Caco-2 (cell line): ENCODE measurements around the gene ACER3. TPM values are rescaled to one million over a fixed set of nuclear protein-coding genes. Genes with fewer than 3 reads are reported as not detected.
A peak's percentile ranks its signal among the peaks of the same experiment; 100 is the strongest.

ENCODE experiments used
- BruUV-seq: library from RNA; stranded (reverse); fragments of 400-500 nt; replicated peaks from 2 replicates; lab custom pipeline; 2021; lab: Mats Ljungman, UMichigan
- CTCF ChIA-PET: fragments of 300-600 bp; sonication (Branson Sonifier 250); formaldehyde crosslinking; loops from one replicate; lab custom pipeline; 2022; ENCODE audit warnings: antibody characterized with exemption; lab: Charles Lee
- POLR2A ChIA-PET: fragments of 300-600 bp; sonication (Branson Sonifier 250); formaldehyde crosslinking; loops from one replicate; lab custom pipeline; 2022; ENCODE audit warnings: antibody characterized with exemption; lab: Charles Lee
- DNase-seq, 2 experiments: peaks; one replicate each; pipeline versions ENCODE4 v3.0.0 to v3.0.0-alpha.2; 2020 to 2022
- H3K27me3 ChIP-seq: replicated peaks from 2 replicates; pipeline ENCODE4 v1.6.0; 2011; ENCODE audit warnings: low read length; ENCODE audit not compliant: control insufficient read depth, insufficient read depth
- H3K36me3 ChIP-seq: 2 replicates; pipeline ENCODE4 v1.5.1; 2011; ENCODE audit warnings: low read length; ENCODE audit not compliant: control insufficient read depth, insufficient read depth
- H3K4me1 ChIP-seq: fragments of 250-450 bp; sonication (Bioruptor Pico); 2 replicates; pipeline ENCODE4 v1.5.1; 2020; ENCODE audit warnings: mild to moderate bottlenecking
- H3K4me3 ChIP-seq: 2 replicates; pipeline ENCODE4 v1.5.1; 2011; ENCODE audit warnings: low read depth, mild to moderate bottlenecking, control low read depth, low read length
- H3K9me3 ChIP-seq: fragments of 250-450 bp; sonication (Bioruptor Pico); 2 replicates; pipeline ENCODE4 v1.5.1; 2020; ENCODE audit warnings: mild to moderate bottlenecking, moderate library complexity
- H3K27ac Mint-ChIP-seq: one replicate; pipeline ENCODE4 v1.8.0; 2022; ENCODE audit warnings: mixed read lengths; ENCODE audit not compliant: unreplicated experiment
- H3K27me3 Mint-ChIP-seq: one replicate; pipeline ENCODE4 v1.8.0; 2022; ENCODE audit warnings: mixed read lengths; ENCODE audit not compliant: insufficient read depth, unreplicated experiment
- H3K36me3 Mint-ChIP-seq: one replicate; pipeline ENCODE4 v1.8.0; 2022; ENCODE audit warnings: mild to moderate bottlenecking, mixed read lengths; ENCODE audit not compliant: insufficient read depth, unreplicated experiment
- H3K4me1 Mint-ChIP-seq: one replicate; pipeline ENCODE4 v1.8.0; 2022; ENCODE audit warnings: low read depth, mixed read lengths; ENCODE audit not compliant: unreplicated experiment
- H3K4me3 Mint-ChIP-seq: one replicate; pipeline ENCODE4 v1.8.0; 2022; ENCODE audit warnings: mild to moderate bottlenecking, moderate library complexity, mixed read lengths; ENCODE audit not compliant: unreplicated experiment
- H3K9me3 Mint-ChIP-seq: one replicate; pipeline ENCODE4 v1.8.0; 2022; ENCODE audit warnings: mixed read lengths; ENCODE audit not compliant: unreplicated experiment
- CTCF ChIP-seq, 2 experiments: fragments of 200-600 bp in 1 of 2; IDR thresholded peaks; 1 replicate in 1 of 2; 2 replicates in 1 of 2; pipeline versions ENCODE4 v1.5.1 to v1.8.0; 2011 to 2022; ENCODE audit warnings: antibody characterized with exemption in 1 of 2, control low read depth in 1 of 2, inconsistent platforms in 1 of 2, low read depth in 1 of 2, low read length in 1 of 2, mild to moderate bottlenecking in 1 of 2, moderate library complexity in 1 of 2; ENCODE audit not compliant: insufficient read depth in 1 of 2, severe bottlenecking in 1 of 2, unreplicated experiment in 1 of 2
- intact Hi-C: fragments of 100-400 bp; cut with micrococcal nuclease; formaldehyde crosslinking; loops from one replicate; pipeline ENCODE4 v1.10.0; 2022; ENCODE audit not compliant: unreplicated experiment
- total RNA-seq: library from RNA; stranded (reverse); gene quantifications from 2 replicates; pipeline ENCODE4 v1.2.3, GENCODE V29; 2022

The ACER3 gene
- total RNA-seq, 1 experiment from 2014 or later = 37.5 TPM

DNA sequence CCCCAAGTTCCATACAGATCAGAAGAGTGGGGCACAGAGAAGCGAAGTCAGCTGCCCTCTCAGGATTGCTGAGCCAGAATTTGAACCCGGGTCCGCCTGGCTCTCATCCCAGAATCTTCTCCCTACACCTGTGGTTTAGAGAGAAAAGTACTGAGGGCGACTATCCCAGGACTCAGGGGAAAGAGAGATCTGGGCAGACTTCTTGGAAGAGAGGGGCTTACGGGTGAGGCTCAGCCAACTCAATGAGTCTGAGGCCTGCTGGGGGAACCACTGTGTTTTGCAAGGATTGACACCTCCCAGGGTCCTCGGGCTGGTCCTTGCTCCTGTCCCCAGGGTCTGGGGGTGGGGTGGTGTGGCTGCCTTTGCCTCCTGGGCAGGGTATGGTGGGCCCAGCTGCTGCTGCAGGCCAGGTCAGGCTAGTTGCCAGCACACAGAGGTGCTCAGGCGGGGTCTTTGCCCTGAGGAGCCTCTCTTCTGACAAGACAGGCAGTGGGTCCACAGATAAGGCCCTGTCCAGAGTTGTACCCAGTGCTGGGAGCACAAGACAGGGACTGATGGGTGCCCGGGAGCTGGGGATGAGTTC, 207.2 kb downstream of the ACER3 start:
- Histone ChIP-seq H3K9me3 (no peaks in the 10 kb centered on the region), H3K4me3 (peak overlapping the region; percentile 82), H3K4me1 (peaks cover 16% of the 10 kb centered on the region), H3K27me3 (no peaks in the 10 kb centered on the region), H3K36me3 (no peaks in the 10 kb centered on the region)
- H3K4me3 Mint-ChIP-seq = peak overlapping the region; percentile 88
- no TSS peak for BruUV-seq
- peaks cover 28% of the 10 kb centered on the region for H3K4me1 Mint-ChIP-seq
- no peaks in the 10 kb centered on the region for H3K9me3 Mint-ChIP-seq
- ChIA-PET CTCF (interaction anchor here (1.6 kb wide), 1 partner anchor 148 kb away, joined by 8 read pairs; no protein-coding TSS in a partner anchor), POLR2A (no interaction called here)
- intact Hi-C loops = no loop called here
- peak overlapping the region; percentile 65 for H3K27ac Mint-ChIP-seq
- H3K36me3 Mint-ChIP-seq = peaks cover 7% of the 10 kb centered on the region
- TF ChIP-seq CTCF (IDR thresholded peaks at IDR 0.05; ENCODE audit: insufficient read depth in 1 of 2, low read depth in 1 of 2, low read length in 1 of 2, severe bottlenecking in 1 of 2, unreplicated experiment in 1 of 2) = no peak
- peak in 1 of 2 experiments; percentile 38 for DNase-seq
- no peaks in the 10 kb centered on the region for H3K27me3 Mint-ChIP-seq

DNA sequence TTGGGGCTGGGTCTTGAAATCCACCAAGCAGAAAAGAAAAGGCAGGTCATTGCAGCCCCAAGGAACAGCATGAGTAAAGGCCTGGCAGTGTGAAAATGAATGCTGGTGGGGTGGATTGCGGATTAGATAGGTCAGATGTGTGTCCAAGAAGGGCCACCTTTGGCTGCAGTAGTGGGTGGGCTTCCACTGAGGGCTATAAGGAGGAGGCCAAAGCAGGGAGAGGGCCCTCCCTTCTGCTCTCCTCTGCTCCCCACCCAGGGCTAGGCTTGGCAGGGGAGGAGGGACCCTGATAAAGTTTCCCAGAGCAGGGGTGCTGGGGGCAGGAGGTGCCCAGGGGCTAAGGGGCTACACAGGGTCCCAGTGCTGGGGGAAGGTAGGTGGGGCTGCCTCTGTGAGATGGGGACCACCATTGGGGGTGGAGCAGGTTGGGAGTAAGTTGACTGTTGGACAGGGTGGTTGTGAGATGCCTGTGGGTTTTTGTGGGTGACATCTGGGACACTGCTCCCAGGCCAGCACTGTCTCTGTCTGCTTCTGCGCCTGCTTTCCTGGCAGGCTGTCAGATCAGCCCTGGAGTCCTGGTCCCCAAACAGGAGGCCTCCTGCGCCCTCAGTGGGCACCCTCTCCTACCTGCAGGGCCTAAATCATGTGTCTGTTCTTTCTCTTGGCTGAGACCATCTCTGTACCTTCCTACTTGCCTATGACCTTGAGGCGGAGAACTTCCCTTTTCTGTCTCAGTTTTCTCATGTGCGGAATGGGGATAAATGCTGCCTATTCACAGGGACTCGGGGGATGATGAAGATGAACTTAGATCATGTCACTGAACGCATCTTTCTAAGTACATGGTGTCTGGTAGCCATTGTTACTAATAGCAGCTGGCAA, 208.0 kb downstream of the ACER3 start:
- Histone ChIP-seq H3K27me3 (no peaks in the 10 kb centered on the region), H3K4me1 (peaks cover 16% of the 10 kb centered on the region), H3K4me3 (no peak overlapping the region), H3K36me3 (no peaks in the 10 kb centered on the region), H3K9me3 (no peaks in the 10 kb centered on the region)
- BruUV-seq = no TSS peak
- POLR2A ChIA-PET = no interaction called here
- TF ChIP-seq CTCF (IDR thresholded peaks at IDR 0.05; ENCODE audit: insufficient read depth in 1 of 2, low read depth in 1 of 2, low read length in 1 of 2, severe bottlenecking in 1 of 2, unreplicated experiment in 1 of 2) = no peak
- DNase-seq = peak in 1 of 2 experiments; percentile 34
- Mint-ChIP-seq H3K27me3 (no peaks in the 10 kb centered on the region), H3K27ac (no peak overlapping the region), H3K4me3 (no peak overlapping the region), H3K9me3 (no peaks in the 10 kb centered on the region), H3K4me1 (peaks cover 27% of the 10 kb centered on the region), H3K36me3 (no peaks in the 10 kb centered on the region)
- intact Hi-C loops = no loop called here
- CTCF ChIA-PET = interaction anchor here (1.1 kb wide), 1 partner anchor 23 kb away, joined by 3 read pairs; no protein-coding TSS in a partner anchor

DNA sequence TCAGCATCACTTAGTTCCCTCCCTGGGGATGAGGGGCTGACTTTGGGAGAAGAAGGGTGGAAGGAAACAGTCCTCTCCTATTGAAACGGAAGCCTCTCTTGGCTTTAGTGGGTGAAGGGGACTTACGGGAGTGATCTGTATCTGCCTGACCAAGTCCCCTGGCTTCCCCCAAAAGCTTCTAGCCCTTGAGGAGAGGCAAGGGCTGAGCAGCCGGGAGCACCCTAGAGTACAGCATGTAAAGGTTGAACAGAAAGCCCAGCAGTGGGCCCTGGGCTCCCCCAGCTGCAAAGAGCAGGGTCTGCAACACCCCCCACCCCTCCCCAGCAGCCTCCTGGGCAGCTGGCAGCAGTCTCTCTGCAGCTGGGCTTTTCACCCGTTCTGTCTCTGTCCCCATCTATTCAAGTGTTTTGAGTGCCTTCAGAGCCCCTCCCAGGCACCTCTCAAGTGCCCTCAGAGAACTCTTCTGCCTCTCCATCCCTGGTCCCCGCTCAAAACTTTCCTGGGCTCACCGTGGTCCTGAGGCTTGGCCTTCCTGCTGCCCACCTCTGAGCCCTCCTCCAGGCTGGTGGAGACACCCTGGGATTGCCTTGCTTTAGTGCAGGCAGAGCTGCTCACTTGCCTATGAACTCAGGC, 208.7 kb downstream of the ACER3 start:
- no peak overlapping the region for H3K4me3 Mint-ChIP-seq
- Histone ChIP-seq H3K9me3 (no peaks in the 10 kb centered on the region), H3K4me1 (peaks cover 16% of the 10 kb centered on the region), H3K36me3 (no peaks in the 10 kb centered on the region), H3K4me3 (no peak overlapping the region), H3K27me3 (no peaks in the 10 kb centered on the region)
- no peak overlapping the region for H3K27ac Mint-ChIP-seq
- H3K4me1 Mint-ChIP-seq = peaks cover 28% of the 10 kb centered on the region
- peak in 1 of 2 experiments; percentile 30 for DNase-seq
- intact Hi-C loops = no loop called here
- CTCF ChIA-PET = interaction anchor here (1.1 kb wide), 1 partner anchor 22 kb away, joined by 3 read pairs; no protein-coding TSS in a partner anchor
- POLR2A ChIA-PET = no interaction called here
- no peaks in the 10 kb centered on the region for H3K36me3 Mint-ChIP-seq
- no TSS peak for BruUV-seq
- no peaks in the 10 kb centered on the region for H3K9me3 Mint-ChIP-seq
- H3K27me3 Mint-ChIP-seq = no peaks in the 10 kb centered on the region
- no peak for TF ChIP-seq CTCF (IDR thresholded peaks at IDR 0.05; ENCODE audit: insufficient read depth in 1 of 2, low read depth in 1 of 2, low read length in 1 of 2, severe bottlenecking in 1 of 2, unreplicated experiment in 1 of 2)
